Gastroesophageal sphincter (tissue), 3 donors: ENCODE data around the gene PTCD1.

Experiments used
- CTCF ChIP-seq, 4 experiments: fragments of 200-600 bp in 2 of 4; fragments of 450-650 bp in 2 of 4; sonication (generic) in 1 of 4; IDR thresholded peaks; one replicate each; pipeline ENCODE4 v1.5.1; 2017 to 2019; ENCODE audit warnings: antibody characterized with exemption in 4 of 4, mild to moderate bottlenecking in 2 of 4, moderate library complexity in 2 of 4
- EP300 ChIP-seq: sonication (generic); formaldehyde crosslinking; IDR thresholded peaks from one replicate; pipeline ENCODE4 v1.6.1; 2017; ENCODE audit warnings: antibody characterized with exemption, mild to moderate bottlenecking
- POLR2AphosphoS5 ChIP-seq: sonication (generic); formaldehyde crosslinking; IDR thresholded peaks from one replicate; pipeline ENCODE4 v1.6.1; 2017; ENCODE audit warnings: antibody characterized with exemption

GRCh38 chr7:99395616-99396327 is 42.8 kb downstream of the PTCD1 start:
- TF ChIP-seq EP300 (no peak), CTCF (IDR thresholded peaks at IDR 0.05) (no peak), POLR2AphosphoS5 (no peak)
